HepG2 (cell line): ENCODE results near the gene SLC13A5. TPM values are rescaled to one million over a fixed set of nuclear protein-coding genes. Genes with fewer than 3 reads are reported as not detected.

Experiments used
- BHLHE40 ChIP-seq: IDR thresholded peaks from 2 replicates; pipeline ENCODE4 v1.6.1; 2011; ENCODE audit warnings: low read length, improper control_type of control experiment
- CTCF ChIP-seq: sonication (generic); formaldehyde crosslinking; IDR thresholded peaks from 2 replicates; pipeline ENCODE4 v1.5.0; 2020; ENCODE audit warnings: mild to moderate bottlenecking, missing genetic modification reagents, moderate library complexity
- ELF1 ChIP-seq: sonication (generic); formaldehyde crosslinking; IDR thresholded peaks from 2 replicates; pipeline ENCODE4 v1.4.0; 2020; ENCODE audit warnings: missing genetic modification reagents
- ELF3 ChIP-seq: IDR thresholded peaks from 2 replicates; pipeline ENCODE4 v1.6.1; 2016; ENCODE audit warnings: missing genetic modification reagents, missing compliant biosample characterization
- ERF ChIP-seq: IDR thresholded peaks from 2 replicates; pipeline ENCODE4 v1.6.1; 2018; ENCODE audit warnings: missing biosample characterization, missing genetic modification reagents
- KDM1A ChIP-seq: IDR thresholded peaks from 2 replicates; pipeline ENCODE4 v1.6.1; 2016; ENCODE audit warnings: missing compliant biosample characterization
- MATR3 ChIP-seq: sonication (generic); formaldehyde crosslinking; IDR thresholded peaks from 2 replicates; pipeline ENCODE4 v1.4.0; 2020; ENCODE audit warnings: missing genetic modification reagents
- MBNL3 ChIP-seq: fragments of 250-450 bp; sonication (Bioruptor Pico); conservative IDR thresholded peaks from 2 replicates; pipeline ENCODE4 v1.8.0; 2022; ENCODE audit warnings: mild to moderate bottlenecking, inconsistent platforms
- NCOA2 ChIP-seq: sonication (generic); formaldehyde crosslinking; IDR thresholded peaks from 2 replicates; pipeline ENCODE4 v1.8.0; 2022; ENCODE audit warnings: inconsistent platforms
- NR2F6 ChIP-seq, 2 experiments: IDR thresholded peaks; 2 replicates each; pipeline ENCODE4 v1.6.1; 2016; ENCODE audit warnings: antibody characterized with exemption in 1 of 2, mild to moderate bottlenecking in 1 of 2
- PAXIP1 ChIP-seq: sonication (generic); formaldehyde crosslinking; conservative IDR thresholded peaks from 2 replicates; pipeline ENCODE4 v1.4.0; 2020; ENCODE audit warnings: mild to moderate bottlenecking, missing genetic modification reagents, moderate library complexity
- RARA ChIP-seq: IDR thresholded peaks from 2 replicates; pipeline ENCODE4 v1.6.1; 2016; ENCODE audit warnings: missing genetic modification reagents, missing compliant biosample characterization
- RXRB ChIP-seq: IDR thresholded peaks from 2 replicates; pipeline ENCODE4 v1.6.1; 2016; ENCODE audit warnings: borderline replicate concordance, missing genetic modification reagents, missing compliant biosample characterization
- SOX6 ChIP-seq, 2 experiments: fragments of 450-650 bp in 1 of 2; sonication (generic) in 1 of 2; formaldehyde crosslinking in 1 of 2; IDR thresholded peaks; 2 replicates each; pipeline versions ENCODE4 v1.4.0 to v1.6.1; 2017 to 2020; ENCODE audit warnings: antibody characterized with exemption in 1 of 2, mild to moderate bottlenecking in 1 of 2, missing genetic modification reagents in 1 of 2
- TFAP4 ChIP-seq: sonication (generic); IDR thresholded peaks from 2 replicates; pipeline ENCODE4 v1.6.1; 2016; ENCODE audit warnings: low read depth, borderline replicate concordance
- ZBTB33 ChIP-seq: sonication (generic); formaldehyde crosslinking; IDR thresholded peaks from 2 replicates; pipeline ENCODE4 v1.4.0; 2020; ENCODE audit warnings: missing genetic modification reagents
- ZBTB38 ChIP-seq: sonication (generic); formaldehyde crosslinking; IDR thresholded peaks from 2 replicates; pipeline ENCODE4 v1.5.1; 2020; ENCODE audit warnings: mild to moderate bottlenecking, missing genetic modification reagents
- ZFY ChIP-seq: sonication (generic); formaldehyde crosslinking; IDR thresholded peaks from 2 replicates; pipeline ENCODE4 v1.4.0; 2020; ENCODE audit warnings: missing genetic modification reagents
- ZNF12 ChIP-seq: sonication (generic); formaldehyde crosslinking; IDR thresholded peaks from 2 replicates; pipeline ENCODE4 v1.5.0; 2020; ENCODE audit warnings: missing genetic modification reagents
- ZNF235 ChIP-seq: sonication (generic); formaldehyde crosslinking; IDR thresholded peaks from 2 replicates; pipeline ENCODE4 v1.8.1; 2023; ENCODE audit warnings: mild to moderate bottlenecking, missing genetic modification reagents, borderline replicate concordance
- ZNF510 ChIP-seq: sonication (generic); formaldehyde crosslinking; IDR thresholded peaks from 2 replicates; pipeline ENCODE4 v1.4.0; 2020; ENCODE audit warnings: low read depth, mild to moderate bottlenecking, missing genetic modification reagents
- ZNF768 ChIP-seq: sonication (generic); formaldehyde crosslinking; IDR thresholded peaks from 2 replicates; pipeline ENCODE4 v1.4.0; 2020; ENCODE audit warnings: missing genetic modification reagents
- polyA plus RNA-seq, 8 experiments: library from polyadenylated mRNA; depleted of rRNA in 3 of 8; stranded (reverse) in 7 of 8; unstranded in 1 of 8; fragments of >200 nt; fragmentation: Illumina TruSeq in 4 of 8; extraction: Trizol in 4 of 8; gene quantifications; 2 replicates each; pipeline versions ENCODE4 v1.2.1 to v1.2.3, GENCODE V29; 2011 to 2016; ENCODE audit warnings: low read depth in 4 of 8, missing spikeins in 1 of 8, mixed read lengths in 1 of 8; ENCODE audit not compliant: insufficient read depth in 1 of 8
- total RNA-seq, 5 experiments: library from RNA; depleted of rRNA; stranded (reverse); fragments of >200 nt; fragmentation: Illumina TruSeq; extraction: Trizol; gene quantifications; 2 replicates each; pipeline ENCODE4 v1.2.3, GENCODE V29; 2016; ENCODE audit warnings: low read depth in 1 of 5

Gene SLC13A5
- total and polyA plus RNA-seq, 2 of the 13 experiments (the other 11 are each of a cell fraction or from before 2014, with no cell fraction given) = 42.8 to 310 TPM

- TF ChIP-seq CTCF (CRISPR knock-in tag) = peak; percentile 11; the same call in 1 of the 2 replicates
- TF ChIP-seq SOX6 (IDR thresholded peaks at IDR 0.05) = no peak
- 0 out of 2 replicates have a peak, but pooled peaks have one; percentile 7 for TF ChIP-seq SOX6 (CRISPR knock-in tag; IDR thresholded peaks at IDR 0.05)
- TF ChIP-seq BHLHE40 = 0 out of 2 replicates have a peak, but pooled peaks have one; percentile 27
- TF ChIP-seq ELF3 (CRISPR knock-in tag) = peak; percentile 38; the same call in 1 of the 2 replicates
- 0 out of 2 replicates have a peak, but pooled peaks have one; percentile 8 for TF ChIP-seq ZNF12 (CRISPR knock-in tag)
- TF ChIP-seq ZBTB38 (CRISPR knock-in tag) = peak; percentile 66; the same call in 1 of the 2 replicates
- peak; percentile 34; the same call in 1 of the 2 replicates for TF ChIP-seq ELF1
- TF ChIP-seq MBNL3 = no peak
- peak; percentile 47; the same call in 1 of the 2 replicates for TF ChIP-seq ZBTB33 (CRISPR knock-in tag)
- TF ChIP-seq ZNF235 = no peak
- TF ChIP-seq KDM1A (CRISPR knock-in tag) = 0 out of 2 replicates have a peak, but pooled peaks have one; percentile 15
- 0 out of 2 replicates have a peak, but pooled peaks have one; percentile 24 for TF ChIP-seq NR2F6 (IDR thresholded peaks at IDR 0.05)
- peak; percentile 45; the same call in 1 of the 2 replicates for TF ChIP-seq NR2F6 (CRISPR knock-in tag; IDR thresholded peaks at IDR 0.05)
- no peak for TF ChIP-seq ZNF510
- peak; percentile 39 for TF ChIP-seq PAXIP1
- TF ChIP-seq RXRB = peak; percentile 61
- TF ChIP-seq MATR3 (CRISPR knock-in tag) = no peak
- TF ChIP-seq ZFY (CRISPR knock-in tag) = 0 out of 2 replicates have a peak, but pooled peaks have one; percentile 15
- no peak for TF ChIP-seq TFAP4
- 0 out of 2 replicates have a peak, but pooled peaks have one; percentile 16 for TF ChIP-seq ERF (CRISPR knock-in tag)
- TF ChIP-seq NCOA2 = peak; percentile 69
- TF ChIP-seq RARA (CRISPR knock-in tag) = peak; percentile 41; the same call in 1 of the 2 replicates
- TF ChIP-seq ZNF768 (CRISPR knock-in tag) = no peak
These were observed 44.3 kb downstream of the SLC13A5 start (continued) for GRCh38 chr17:6668727-6669425.
